Adrenal gland (tissue), 5 donors: ENCODE measurements around the gene CCDC180.

Source experiments
- CTCF ChIP-seq, 6 experiments: fragments of 450-650 bp in 4 of 6; fragments of 200-600 bp in 2 of 6; sonication (generic) in 1 of 6; IDR thresholded peaks; 1 replicate in 5 of 6; 2 replicates in 1 of 6; pipeline versions ENCODE4 v1.5.1 to v1.8.0; 2016 to 2021; ENCODE audit warnings: antibody characterized with exemption in 6 of 6, mild to moderate bottlenecking in 2 of 6, moderate library complexity in 1 of 6
- POLR2A ChIP-seq, 2 donors: fragments of 450-650 bp; IDR thresholded peaks; one replicate each; pipeline ENCODE4 v1.6.1; 2017; ENCODE audit warnings: antibody characterized with exemption in 2 of 2, mild to moderate bottlenecking in 2 of 2, moderate library complexity in 1 of 2
- donor health status: DM: no; HTN: no; CAD: no.

GRCh38 chr9:97277953-97278352, 29.5 kb upstream of the CCDC180 start:
- no peak for TF ChIP-seq CTCF (IDR thresholded peaks at IDR 0.05)
- TF ChIP-seq POLR2A (IDR thresholded peaks at IDR 0.05): no peak
